ENCODE data around the gene LTBP4. TPM values are rescaled to one million over a fixed set of nuclear protein-coding genes. Genes with fewer than 3 reads are reported as not detected.
"Not testable (repeated sequence)": the region's sequence is repeated elsewhere in the genome, so short reads cannot be mapped to it uniquely, and the experiment has no call there.

Gene LTBP4
- total RNA-seq, 1 donor from 2014 or later = 11.0 TPM

GRCh38 chr19:40627486-40628279 lies 26.5 kb downstream of the LTBP4 start:
- no peak for DNase-seq (ENCODE audit: low read depth)

- no peak for DNase-seq (ENCODE audit: low read depth)
Observed at GRCh38 chr19:40629346-40629745, 28.2 kb downstream of the LTBP4 start.

- DNase-seq (ENCODE audit: low read depth) = no peak
Observed at GRCh38 chr19:40630571-40631160, 29.5 kb downstream of the LTBP4 start.

DNA sequence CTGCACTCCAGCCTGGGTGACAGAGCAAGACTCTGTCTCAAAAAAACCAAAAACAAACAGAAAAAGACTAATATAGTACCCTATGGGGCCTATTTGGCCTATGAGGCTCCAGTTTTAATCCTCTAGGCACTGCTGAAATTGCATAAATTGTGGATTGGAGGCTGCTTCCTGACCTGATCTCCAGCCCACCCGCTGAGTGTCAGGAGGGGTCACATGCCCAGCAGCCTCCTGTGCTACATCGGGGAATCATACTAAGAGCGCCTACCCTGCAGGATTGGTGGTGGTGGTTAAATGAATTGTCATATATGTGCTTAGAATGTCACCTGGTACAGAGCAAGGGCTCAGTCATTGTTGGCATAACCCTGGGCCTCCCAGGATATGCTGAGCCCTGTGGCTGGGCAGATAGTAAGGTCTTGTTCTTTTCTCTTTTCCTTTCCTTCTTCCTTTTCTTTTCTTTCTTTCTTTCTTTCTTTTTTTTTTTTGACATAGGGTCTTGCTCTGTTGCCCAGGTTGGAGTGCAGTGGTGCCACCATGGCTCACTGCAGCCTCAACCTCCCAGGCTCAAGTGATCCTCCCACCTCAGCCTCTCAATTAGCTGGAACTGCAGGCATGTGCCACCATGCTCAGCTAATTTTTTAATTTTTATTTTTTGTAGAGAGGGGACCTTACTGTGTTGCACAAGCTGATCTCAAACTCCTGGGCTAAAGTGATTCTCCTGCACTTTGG lies 31.3 kb downstream of the LTBP4 start:
- no peak for DNase-seq (ENCODE audit: low read depth)

GRCh38 chr19:40633207-40633606 lies 32.0 kb downstream of the LTBP4 start:
- DNase-seq (ENCODE audit: low read depth) = no peak

GRCh38 chr19:40638327-40638726 lies 37.2 kb downstream of the LTBP4 start:
- DNase-seq (ENCODE audit: low read depth) = no peak

DNA sequence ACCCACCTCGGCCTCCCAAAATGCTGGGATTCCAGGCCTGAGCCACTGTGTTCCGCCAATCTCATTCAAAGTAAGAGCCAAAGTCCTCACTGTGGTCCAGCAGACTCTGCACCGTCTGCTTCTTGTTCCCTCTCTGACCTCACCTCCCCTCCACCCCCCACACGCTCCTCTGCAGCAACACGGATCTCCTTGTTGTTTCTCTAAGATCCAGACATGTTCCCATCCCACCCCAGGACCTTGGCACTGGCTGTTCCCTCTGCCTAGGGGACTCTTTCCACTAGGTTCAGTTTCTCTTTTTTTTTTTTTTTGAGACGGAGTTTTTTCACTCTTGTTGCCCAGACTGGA lies 38.4 kb downstream of the LTBP4 start:
- DNase-seq (ENCODE audit: low read depth) = no peak

GRCh38 chr19:40640744-40641143 lies 39.6 kb downstream of the LTBP4 start:
- DNase-seq (ENCODE audit: low read depth) = no peak

DNA sequence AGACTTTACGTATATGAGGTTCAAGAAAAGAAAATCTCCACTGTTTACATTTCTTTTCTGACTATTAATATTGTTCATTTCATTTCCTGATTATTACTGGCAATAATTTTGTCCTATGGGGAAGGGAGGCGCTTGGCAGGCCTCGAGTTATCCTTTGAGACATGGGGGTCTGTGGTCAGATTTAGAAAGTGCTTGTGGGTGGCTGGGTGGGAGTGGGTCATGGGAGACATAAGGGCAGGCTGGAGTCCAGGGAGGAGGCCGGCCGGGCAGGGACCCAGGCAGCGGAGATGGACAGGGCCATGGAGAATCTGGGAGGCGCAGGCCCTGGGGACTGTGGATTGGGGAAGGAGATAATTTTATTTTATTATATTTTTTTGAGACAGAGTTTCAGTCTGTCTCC lies 40.1 kb downstream of the LTBP4 start:
- no peak for DNase-seq (ENCODE audit: low read depth)

DNA sequence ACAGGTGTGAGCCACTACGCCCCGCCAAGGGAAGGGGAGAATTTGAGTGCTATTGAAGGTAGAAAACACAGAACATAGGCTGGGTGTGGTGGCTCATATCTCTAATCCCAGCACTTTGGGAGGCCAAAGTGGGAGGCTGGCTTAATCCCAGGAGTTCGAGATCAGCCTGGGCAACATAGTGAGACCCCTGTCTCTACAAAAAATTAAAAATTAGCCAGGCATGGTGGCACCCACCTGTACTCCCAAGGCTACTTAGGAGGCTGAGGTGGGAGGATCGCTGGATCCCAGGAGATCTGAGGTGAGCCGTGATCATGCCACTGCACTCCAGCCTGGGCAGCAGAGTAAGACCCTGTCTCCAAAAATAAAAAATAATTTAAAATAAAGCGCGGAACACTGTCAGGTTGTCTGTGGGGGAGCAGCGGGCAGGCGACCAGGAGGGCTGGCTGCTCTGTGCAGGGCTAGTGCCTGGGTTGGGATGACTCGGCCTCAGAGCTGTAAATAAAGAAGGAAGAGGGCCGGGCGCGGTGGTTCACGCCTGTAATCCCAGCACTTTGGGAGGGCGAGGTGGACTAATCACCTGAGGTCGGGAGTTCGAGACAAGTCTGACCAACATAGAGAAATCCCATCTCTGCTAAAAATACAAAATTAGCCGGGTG lies 41.0 kb downstream of the LTBP4 start:
- DNase-seq (ENCODE audit: low read depth) = no peak

DNA sequence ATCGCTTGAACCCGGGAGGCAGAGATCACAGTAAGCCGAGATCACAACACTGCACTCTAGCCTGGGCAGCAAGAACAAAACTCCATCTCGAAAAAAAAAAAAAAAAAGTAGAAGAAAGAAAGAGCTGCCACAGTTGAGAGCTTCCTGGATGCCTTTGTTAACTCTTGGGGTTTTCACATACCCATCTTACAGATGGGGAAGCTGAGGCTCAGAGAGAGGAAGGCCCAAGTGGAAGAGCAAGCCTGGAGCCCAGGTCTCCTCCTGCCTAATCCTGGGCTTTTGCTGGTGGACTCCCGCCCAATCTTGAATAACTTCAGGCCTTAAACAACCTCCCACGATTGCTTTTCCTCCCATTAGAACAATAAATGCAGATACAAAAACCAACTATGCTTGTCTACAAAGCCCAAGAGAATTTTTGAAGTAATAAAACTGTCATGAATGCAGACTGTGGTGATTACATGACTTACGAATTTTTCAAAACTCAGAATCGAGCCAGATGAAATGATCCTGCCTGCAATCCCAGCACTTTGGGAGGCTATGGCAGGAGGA lies 41.7 kb downstream of the LTBP4 start:
- DNase-seq (ENCODE audit: low read depth) = no peak

DNA sequence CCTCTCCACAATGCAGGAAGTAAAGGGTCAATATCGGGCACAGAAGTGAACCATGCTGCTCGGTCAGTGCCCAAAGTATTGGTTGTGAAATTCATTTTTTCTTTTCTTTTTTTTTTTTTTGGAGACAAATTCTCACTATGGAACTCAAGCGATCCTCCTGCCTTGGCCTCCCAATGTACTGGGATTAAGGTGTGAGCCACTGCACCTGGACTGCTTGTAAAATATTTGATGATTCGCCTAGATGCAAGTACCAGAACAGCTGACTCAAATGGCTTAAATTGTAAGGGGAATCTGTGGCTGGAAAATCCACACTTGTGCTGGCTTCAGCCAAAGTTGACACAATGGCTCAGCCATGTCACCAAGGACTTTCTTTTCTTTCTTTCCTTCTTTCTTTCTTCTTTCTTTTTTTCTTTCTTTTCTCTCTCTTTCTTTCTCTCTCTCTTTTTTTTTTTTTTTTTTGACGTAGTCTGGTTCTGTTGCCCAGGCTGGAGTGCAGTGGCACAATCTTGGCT lies 45.6 kb downstream of the LTBP4 start:
- DNase-seq (ENCODE audit: low read depth) = peak; percentile 62

DNA sequence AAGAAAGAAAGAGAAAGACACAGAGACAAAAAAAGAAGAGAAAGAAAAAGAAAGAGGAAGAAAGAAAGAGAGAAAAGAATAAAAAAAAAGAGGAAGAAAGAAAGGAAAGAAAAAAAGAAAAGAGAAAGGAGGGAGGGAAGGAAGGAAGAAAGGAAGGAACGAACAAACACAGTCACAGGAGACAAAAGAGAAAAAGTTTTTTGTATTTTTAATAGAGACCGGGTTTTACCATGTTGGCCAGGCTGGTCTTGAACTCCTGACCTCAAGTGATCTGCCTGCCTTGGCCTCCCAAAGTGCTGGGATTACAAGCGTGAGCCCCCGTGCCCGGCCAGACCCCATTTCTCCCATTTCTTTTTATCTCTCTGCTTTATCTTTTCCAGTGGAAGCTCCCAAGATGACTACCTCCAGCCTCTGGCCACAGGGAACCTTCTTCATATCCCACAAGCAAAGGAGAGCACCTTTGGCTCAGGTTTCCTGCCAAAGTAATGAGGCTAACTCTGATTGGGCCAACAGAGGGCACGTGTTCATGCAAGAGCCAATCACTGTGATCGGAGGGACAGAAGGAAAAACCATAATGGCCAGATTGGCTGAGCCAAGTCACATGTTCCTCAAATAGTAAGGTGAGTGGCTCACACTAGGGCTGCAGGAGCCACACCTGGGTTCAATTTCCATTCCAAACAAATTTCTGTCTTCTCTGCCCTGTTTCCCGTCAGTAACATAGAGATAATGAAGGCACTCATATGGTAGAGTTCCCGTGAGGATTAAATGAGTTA lies 48.9 kb downstream of the LTBP4 start:
- not testable (repeated sequence) for DNase-seq (ENCODE audit: low read depth)

DNA sequence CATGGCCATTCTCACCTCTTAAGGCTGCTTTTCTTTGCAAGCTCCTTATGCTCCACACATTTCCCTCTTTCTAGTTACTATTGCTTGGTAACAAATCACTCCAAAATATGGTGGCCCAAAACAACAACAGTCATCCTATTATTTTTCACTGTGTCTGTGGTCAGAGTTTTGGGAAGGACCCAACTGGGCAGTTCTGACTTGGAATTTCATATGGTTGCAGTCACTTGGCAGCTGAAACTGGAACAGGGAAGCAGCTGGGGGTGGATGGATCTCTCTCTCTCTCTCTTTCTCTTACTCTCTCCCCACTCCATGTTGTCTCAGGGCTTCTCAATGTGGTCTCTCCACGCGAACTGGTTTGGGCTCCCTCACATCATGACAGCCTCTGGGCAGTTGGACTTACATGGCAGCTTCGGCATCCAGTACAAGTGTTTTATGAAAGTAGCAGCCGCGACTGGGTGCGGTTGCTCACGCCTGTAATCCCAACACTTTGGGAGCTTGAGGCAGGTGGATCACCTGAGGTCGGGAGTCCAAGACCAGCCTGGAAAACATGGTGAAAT lies 49.7 kb downstream of the LTBP4 start:
- DNase-seq (ENCODE audit: low read depth) = peak; percentile 93

- not testable (repeated sequence) for DNase-seq (ENCODE audit: low read depth)
Observed at GRCh38 chr19:40652303-40652702, 51.1 kb downstream of the LTBP4 start.

DNA sequence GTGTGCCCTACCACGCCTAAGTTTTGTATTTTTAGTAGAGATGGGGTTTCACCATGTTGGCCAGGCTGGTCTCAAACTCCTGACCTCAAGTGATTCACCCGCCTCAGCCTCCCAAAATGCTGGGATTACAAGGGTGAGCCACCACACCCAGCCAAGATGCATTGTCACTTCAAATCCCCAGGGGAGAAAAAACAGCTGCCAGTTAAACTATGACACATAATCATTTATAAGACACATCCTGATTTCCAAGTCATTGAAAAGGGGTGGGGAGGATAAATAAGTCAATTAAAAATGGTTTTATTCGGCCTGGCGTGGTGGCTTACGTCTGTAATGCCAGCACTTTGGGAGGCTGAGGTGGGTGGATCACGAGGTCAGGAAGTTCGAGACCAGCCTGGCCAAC lies 54.5 kb downstream of the LTBP4 start:
- DNase-seq (ENCODE audit: low read depth) = not testable (repeated sequence)

DNA sequence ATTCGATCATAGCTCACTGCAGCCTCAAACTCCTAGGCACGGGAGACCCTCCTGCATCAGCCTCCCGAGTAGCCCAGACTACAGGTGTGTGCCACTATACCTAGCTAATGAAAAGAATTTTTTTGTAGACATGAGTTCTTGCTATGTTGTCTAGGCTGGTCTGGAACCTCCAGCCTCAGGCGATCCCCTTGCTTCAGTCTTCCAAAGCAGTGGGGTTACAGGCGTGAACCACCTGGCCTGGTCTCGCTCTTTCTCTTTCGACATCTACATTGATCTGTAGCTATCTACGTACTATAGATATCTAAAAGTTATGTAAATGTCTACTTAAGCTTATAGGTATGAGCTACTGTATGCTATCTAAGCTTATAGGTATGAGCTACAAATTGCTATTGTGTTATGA lies 56.9 kb downstream of the LTBP4 start:
- no peak for DNase-seq (ENCODE audit: low read depth)

- DNase-seq (ENCODE audit: low read depth) = no peak
Observed at GRCh38 chr19:40659116-40659515, 57.9 kb downstream of the LTBP4 start.

GRCh38 chr19:40659566-40659965 lies 58.4 kb downstream of the LTBP4 start:
- no peak for DNase-seq (ENCODE audit: low read depth)

GRCh38 chr19:40661616-40662015 lies 60.4 kb downstream of the LTBP4 start:
- DNase-seq (ENCODE audit: low read depth) = no peak

All from myocyte (in vitro differentiated cells).